Erythroblast (primary cell): ENCODE results near the gene PRDM15.
A peak's percentile ranks its signal among the peaks of the same experiment; 100 is the strongest.

Experiments
- DNase-seq, 2 experiments: peaks; one replicate each; lab custom pipeline; 2025; lab: John Stamatoyannopoulos, UW
- GATA1 ChIP-seq: IDR thresholded peaks from 2 replicates; pipeline ENCODE4 v1.6.1; 2011; ENCODE audit warnings: low read depth, mild to moderate bottlenecking, control low read depth, low read length, moderate library complexity
- POLR2A ChIP-seq: IDR thresholded peaks from 2 replicates; pipeline ENCODE4 v1.6.1; 2011; ENCODE audit warnings: mild to moderate bottlenecking, low read length

The PRDM15 gene

GRCh38 chr21:41777951-41778815 is 101.0 kb downstream of the PRDM15 start:
- DNase-seq: peak; percentile 32 to 37
- TF ChIP-seq GATA1: no peak
- no peak for TF ChIP-seq POLR2A

GRCh38 chr21:41776778-41777177 is 102.4 kb downstream of the PRDM15 start:
- TF ChIP-seq POLR2A (no peak), GATA1 (no peak)
- DNase-seq: no peak

- no peak for TF ChIP-seq GATA1
- no peak for TF ChIP-seq POLR2A
These were observed 104.0 kb downstream of the PRDM15 start for GRCh38 chr21:41775149-41775472.

GRCh38 chr21:41774467-41775148 is 104.5 kb downstream of the PRDM15 start:
- TF ChIP-seq POLR2A: no peak
- TF ChIP-seq GATA1: no peak
- no peak for DNase-seq

More at GRCh38 chr21:41775149-41775472, 104.0 kb downstream of the PRDM15 start:
- no peak for DNase-seq

- DNase-seq: no peak
- TF ChIP-seq GATA1: no peak
- TF ChIP-seq POLR2A: no peak
These were observed 106.6 kb downstream of the PRDM15 start for GRCh38 chr21:41772351-41773080.

- no peak for DNase-seq
- no peak for TF ChIP-seq POLR2A
- TF ChIP-seq GATA1: no peak
These were observed 107.6 kb downstream of the PRDM15 start for GRCh38 chr21:41771625-41771945.

- TF ChIP-seq POLR2A: no peak
- no peak for TF ChIP-seq GATA1
- DNase-seq: no peak
These were observed 108.1 kb downstream of the PRDM15 start for GRCh38 chr21:41770901-41771624.

GRCh38 chr21:41769933-41770332 is 109.2 kb downstream of the PRDM15 start:
- no peak for DNase-seq
- TF ChIP-seq POLR2A: no peak
- no peak for TF ChIP-seq GATA1

GRCh38 chr21:41769521-41769920 is 109.6 kb downstream of the PRDM15 start:
- TF ChIP-seq POLR2A: no peak
- TF ChIP-seq GATA1: no peak
- DNase-seq: no peak

GRCh38 chr21:41769111-41769510 is 110.0 kb downstream of the PRDM15 start:
- TF ChIP-seq GATA1 (no peak), POLR2A (no peak)

GRCh38 chr21:41768437-41769042 is 110.6 kb downstream of the PRDM15 start:
- no peak for TF ChIP-seq POLR2A
- no peak for TF ChIP-seq GATA1
- no peak for DNase-seq

More at GRCh38 chr21:41769111-41769510, 110.0 kb downstream of the PRDM15 start:
- no peak for DNase-seq

GRCh38 chr21:41767606-41768436 is 111.3 kb downstream of the PRDM15 start:
- DNase-seq: no peak
- TF ChIP-seq POLR2A (no peak), GATA1 (no peak)
